Pancreas (tissue), 10 donors: ENCODE results near the gene C19orf53. TPM values are rescaled to one million over a fixed set of nuclear protein-coding genes. Genes with fewer than 3 reads are reported as not detected.
A peak's percentile ranks its signal among the peaks of the same experiment; 100 is the strongest.

Experiments used
- ATAC-seq, 4 donors: fragments of 200-7000 bp; cut with Tn5 transposase; one replicate each; pipeline versions ENCODE4 v1.8.0 to v1.9.1; 2020; ENCODE audit warnings: mild to moderate bottlenecking in 4 of 4, moderate library complexity in 4 of 4
- DNase-seq, 6 donors: peaks; one replicate each; pipeline ENCODE4 v3.0.0-alpha.2; 2020
- FAIRE-seq: peaks from 2 replicates; lab custom pipeline; 2012; peaks lifted over from hg19 to GRCh38; lab: Jason Lieb, UNC
- H3K27ac ChIP-seq, 4 donors: fragments of 200-600 bp; sonication (generic); 1 replicate in 3 of 4; 2 replicates in 1 of 4; pipeline versions ENCODE4 v1.5.0 to v1.8.0; 2020
- H3K27me3 ChIP-seq, 4 donors: fragments of 200-600 bp; one replicate each; pipeline ENCODE4 v1.8.0; 2021
- H3K36me3 ChIP-seq, 3 donors: fragments of 200-600 bp; sonication (generic) in 1 of 3; one replicate each; pipeline versions ENCODE4 v1.5.0 to v1.8.0; 2020 to 2021
- H3K4me1 ChIP-seq, 3 donors: fragments of 200-600 bp; one replicate each; pipeline ENCODE4 v1.8.0; 2021
- H3K4me3 ChIP-seq, 4 donors: fragments of 200-600 bp; sonication (generic) in 2 of 4; one replicate each; pipeline versions ENCODE4 v1.5.0 to v1.8.0; 2020 to 2021
- H3K9me3 ChIP-seq, 4 donors: fragments of 200-600 bp; one replicate each; pipeline ENCODE4 v1.8.0; 2021
- WGBS, 2 donors: extraction: QIAGEN DNeasy Blood & Tissue Kit; methylation state at CpG; one replicate each; pipeline ENCODE4 v1.1.7; 2013; 5-methylcytosine and 5-hydroxymethylcytosine counted together
- intact Hi-C, 3 donors: fragments of 100-400 bp; cut with DNase I; formaldehyde crosslinking; loops; one replicate each; pipeline versions ENCODE4 v1.11.1 to v1.14.2; 2022
- polyA plus RNA-seq, 2 donors: library from polyadenylated mRNA; stranded (reverse); fragments of 200-250 nt; gene quantifications; one replicate each; pipeline ENCODE4 v1.2.3, GENCODE V29; 2013
- total RNA-seq, 6 donors: library from RNA; stranded (reverse); fragmentation: NEBNext Ultra II Directional in 4 of 6; extraction: Animal tissue kit (Norgen Biotek cat#: 25700) in 4 of 6; gene quantifications; one replicate each; pipeline versions ENCODE4 v1.2.1 to v1.2.4, GENCODE V29; 2021 to 2023
- TF ChIP-seq, protein P1 (sequence below), 4 donors: fragments of 200-600 bp; sonication (generic) in 3 of 4; IDR thresholded peaks; one replicate each; pipeline versions ENCODE4 v1.5.0 to v1.8.0; 2021; ENCODE audit warnings: antibody characterized with exemption in 4 of 4
- donor health status: healthy with polysubstance abuse.
- donor health status: DM: no; HTN: no; CAD: no; lungs with moderate emphysema.
- donor health status: DM: no; HTN: no; CAD: no.
- donor health status: control.
- donor health status: control.
- donor health status: Bipolar disorder and iron deficiency.
- donor health status: DM: yes; HTN: yes; CAD: no.
- donor health status: DM: no; HTN: no; CAD: no.
- donor health status: DM: no; HTN: no; CAD: no.
- donor health status: DM: yes; HTN: yes; CAD: no.

C19orf53 gene
- total RNA-seq, result 10 to 100 TPM; 18.9 to 37.8 (median 29.0) TPM
- 10 to 100 TPM; 91.2 to 99.0 TPM for polyA plus RNA-seq

- Histone ChIP-seq H3K27me3 (no peaks in the 10 kb centered on the region), H3K27ac (peak within 1 kb of the TSS; percentile 48 to 67 (median 61)), H3K4me3 (peak within 1 kb of the TSS; percentile 68 to 88 (median 78)), H3K9me3 (no peaks in the 10 kb centered on the region), H3K4me1 (peaks cover 0 to 12% (median 4%) of the 10 kb centered on the region in 3 donors), H3K36me3 (peaks cover 0 to 24% (median 0%) of the 10 kb centered on the region in 3 donors)
- peak; percentile 80 for FAIRE-seq
- intact Hi-C loops, result no loop called here
- TF ChIP-seq, protein P1, sequence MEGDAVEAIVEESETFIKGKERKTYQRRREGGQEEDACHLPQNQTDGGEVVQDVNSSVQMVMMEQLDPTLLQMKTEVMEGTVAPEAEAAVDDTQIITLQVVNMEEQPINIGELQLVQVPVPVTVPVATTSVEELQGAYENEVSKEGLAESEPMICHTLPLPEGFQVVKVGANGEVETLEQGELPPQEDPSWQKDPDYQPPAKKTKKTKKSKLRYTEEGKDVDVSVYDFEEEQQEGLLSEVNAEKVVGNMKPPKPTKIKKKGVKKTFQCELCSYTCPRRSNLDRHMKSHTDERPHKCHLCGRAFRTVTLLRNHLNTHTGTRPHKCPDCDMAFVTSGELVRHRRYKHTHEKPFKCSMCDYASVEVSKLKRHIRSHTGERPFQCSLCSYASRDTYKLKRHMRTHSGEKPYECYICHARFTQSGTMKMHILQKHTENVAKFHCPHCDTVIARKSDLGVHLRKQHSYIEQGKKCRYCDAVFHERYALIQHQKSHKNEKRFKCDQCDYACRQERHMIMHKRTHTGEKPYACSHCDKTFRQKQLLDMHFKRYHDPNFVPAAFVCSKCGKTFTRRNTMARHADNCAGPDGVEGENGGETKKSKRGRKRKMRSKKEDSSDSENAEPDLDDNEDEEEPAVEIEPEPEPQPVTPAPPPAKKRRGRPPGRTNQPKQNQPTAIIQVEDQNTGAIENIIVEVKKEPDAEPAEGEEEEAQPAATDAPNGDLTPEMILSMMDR (IDR thresholded peaks at IDR 0.05), result no peak
- peak; percentile 96 to 99 (median 99) for ATAC-seq
- peak; percentile 80 to 92 (median 87) for DNase-seq
- WGBS, 2 donors, result 0% methylated on average over 61 of the region's 61 CpGs
Measured at GRCh38 chr19:13774217-13775191, at the start of gene C19orf53. TSS of gene C19orf53 (plus strand) at chr19:13774456. CDS start at chr19:13774478, 22 bp downstream.

- 91 to 95% methylated on average over 5 of the region's 5 CpGs for WGBS, 2 donors
- TF ChIP-seq, protein P1 (IDR thresholded peaks at IDR 0.05), result no peak
- no peak for FAIRE-seq
- Histone ChIP-seq H3K4me1 (peaks cover 0 to 9% (median 7%) of the 10 kb centered on the region in 3 donors), H3K4me3 (no peak overlapping the region), H3K36me3 (no peaks in the 10 kb centered on the region), H3K27ac (no peak overlapping the region), H3K27me3 (no peaks in the 10 kb centered on the region), H3K9me3 (no peaks in the 10 kb centered on the region)
- ATAC-seq, result no peak
- no peak for DNase-seq
- intact Hi-C loops, result loop anchor here in 2 of 3 donors (10.0 kb wide), 2 partner anchors 112 to 132 kb away; no protein-coding TSS in a partner anchor
Measured at GRCh38 chr19:13726323-13726722, 47.9 kb upstream of the C19orf53 start.

DNA sequence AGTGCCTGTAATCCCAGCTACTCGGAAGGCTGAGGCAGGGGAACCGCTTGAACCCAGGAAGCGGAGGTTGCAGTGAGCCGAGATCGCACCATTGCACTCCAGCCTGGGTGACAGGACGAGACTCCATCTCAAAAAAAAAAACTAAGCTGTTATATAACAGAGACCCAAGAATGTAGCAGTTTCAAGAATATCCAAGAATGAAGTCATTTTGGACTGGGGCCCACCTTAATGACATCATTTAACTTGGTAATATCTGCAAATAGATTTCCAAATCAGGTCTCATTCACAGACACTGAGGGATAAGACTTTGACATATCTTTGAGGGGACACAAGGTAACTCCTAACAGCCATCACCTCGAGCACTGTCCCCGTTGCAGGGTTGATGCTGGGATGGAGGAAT, 46.5 kb upstream of the C19orf53 start:
- WGBS, 2 donors, result 67 to 73% methylated on average over 8 of the region's 8 CpGs

GRCh38 chr19:13729859-13730258, 44.4 kb upstream of the C19orf53 start:
- ATAC-seq (no peak), FAIRE-seq (no peak), DNase-seq (no peak)
- WGBS, 2 donors, result 36 to 45% methylated on average over 2 of the region's 2 CpGs
- H3K27me3 ChIP-seq, result no peaks in the 10 kb centered on the region
- intact Hi-C loops, result loop anchor here in 2 of 3 donors (10.0 kb wide), 2 partner anchors 115 to 135 kb away; no protein-coding TSS in a partner anchor
- H3K36me3 ChIP-seq, result no peaks in the 10 kb centered on the region
- no peak overlapping the region for H3K4me3 ChIP-seq
- peak overlapping the region in 2 of 4 donors; percentile 77 to 79 for H3K27ac ChIP-seq
- no peaks in the 10 kb centered on the region for H3K9me3 ChIP-seq
- TF ChIP-seq, protein P1 (IDR thresholded peaks at IDR 0.05), result no peak
- peaks cover 0 to 9% (median 7%) of the 10 kb centered on the region in 3 donors for H3K4me1 ChIP-seq

More for the DNA sequence above, 46.5 kb upstream of the C19orf53 start:
- Histone ChIP-seq H3K4me3 (no peak overlapping the region), H3K27ac (no peak overlapping the region), H3K27me3 (no peaks in the 10 kb centered on the region), H3K9me3 (no peaks in the 10 kb centered on the region), H3K4me1 (peaks cover 0 to 9% (median 7%) of the 10 kb centered on the region in 3 donors), H3K36me3 (no peaks in the 10 kb centered on the region)
- intact Hi-C loops, result loop anchor here in 2 of 3 donors (10.0 kb wide), 2 partner anchors 113 to 133 kb away; no protein-coding TSS in a partner anchor
- ATAC-seq (no peak), DNase-seq (no peak), FAIRE-seq (no peak)
- TF ChIP-seq, protein P1 (IDR thresholded peaks at IDR 0.05), result no peak
